Measurements from ENCODE around the gene PRAMEF1. TPM values are rescaled to one million over a fixed set of nuclear protein-coding genes. Genes with fewer than 3 reads are reported as not detected.

PRAMEF1 gene
- total RNA-seq, 2 experiments from 2014 or later: not detected

DNA sequence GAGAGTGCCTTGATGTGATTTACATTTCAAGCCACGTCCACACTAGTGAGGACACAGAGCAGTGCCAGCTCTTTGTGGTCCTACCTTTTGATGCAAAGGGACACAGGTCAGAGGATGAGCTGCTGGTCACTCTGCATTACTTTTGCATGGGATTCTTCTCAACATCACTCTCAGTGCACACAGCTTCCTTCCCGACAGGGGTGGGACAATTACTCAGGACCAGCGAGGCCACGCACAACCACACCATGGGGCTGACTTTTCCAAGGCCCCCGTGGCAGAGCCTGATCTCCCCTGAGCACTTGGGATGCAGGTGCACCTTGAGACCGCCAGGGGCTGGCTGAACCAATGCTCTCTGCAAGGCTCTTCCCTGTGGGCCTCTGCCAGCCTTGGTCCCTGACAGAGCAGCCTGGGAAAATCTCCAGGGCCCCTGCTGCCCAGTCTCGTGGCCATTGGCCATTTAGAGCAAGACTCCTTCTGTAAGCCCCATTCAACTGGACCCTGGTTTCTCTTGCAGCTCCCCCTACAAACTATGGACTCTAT lies 30.9 kb upstream of the PRAMEF1 start:
- Histone ChIP-seq H3K9me2 (ENCODE audit: insufficient read depth, low read length) (no peaks in the 10 kb centered on the region), H3K27ac (ENCODE audit: low read depth, low read length, poor library complexity, severe bottlenecking) (no peak overlapping the region), H3K4me1 (ENCODE audit: insufficient read depth, low read length, poor library complexity, severe bottlenecking) (no peaks in the 10 kb centered on the region), H4K20me1 (ENCODE audit: insufficient read depth, low read length) (no peaks in the 10 kb centered on the region), H3K4me3 (ENCODE audit: low read depth, low read length, poor library complexity, severe bottlenecking) (no peak overlapping the region), H3K4me2 (ENCODE audit: low read length) (no peak overlapping the region), H3K9me3 (ENCODE audit: low read length) (no peaks in the 10 kb centered on the region), H2AFZ (ENCODE audit: low read length) (no peak overlapping the region), H3K36me3 (ENCODE audit: insufficient read depth, low read length) (no peaks in the 10 kb centered on the region), H3K79me2 (ENCODE audit: insufficient read depth, low read depth, low read length) (no peaks in the 10 kb centered on the region)
- intact Hi-C loops (cut with micrococcal nuclease; ENCODE audit: unreplicated experiment): no loop called here
- POLR2A ChIA-PET: no interaction called here
- no peak for DNase-seq (ENCODE audit: low spot score)
- TF ChIP-seq EZH2phosphoT487 (IDR thresholded peaks at IDR 0.05; ENCODE audit: borderline replicate concordance, low read depth, low read length): no peak
- TF ChIP-seq, protein P1, sequence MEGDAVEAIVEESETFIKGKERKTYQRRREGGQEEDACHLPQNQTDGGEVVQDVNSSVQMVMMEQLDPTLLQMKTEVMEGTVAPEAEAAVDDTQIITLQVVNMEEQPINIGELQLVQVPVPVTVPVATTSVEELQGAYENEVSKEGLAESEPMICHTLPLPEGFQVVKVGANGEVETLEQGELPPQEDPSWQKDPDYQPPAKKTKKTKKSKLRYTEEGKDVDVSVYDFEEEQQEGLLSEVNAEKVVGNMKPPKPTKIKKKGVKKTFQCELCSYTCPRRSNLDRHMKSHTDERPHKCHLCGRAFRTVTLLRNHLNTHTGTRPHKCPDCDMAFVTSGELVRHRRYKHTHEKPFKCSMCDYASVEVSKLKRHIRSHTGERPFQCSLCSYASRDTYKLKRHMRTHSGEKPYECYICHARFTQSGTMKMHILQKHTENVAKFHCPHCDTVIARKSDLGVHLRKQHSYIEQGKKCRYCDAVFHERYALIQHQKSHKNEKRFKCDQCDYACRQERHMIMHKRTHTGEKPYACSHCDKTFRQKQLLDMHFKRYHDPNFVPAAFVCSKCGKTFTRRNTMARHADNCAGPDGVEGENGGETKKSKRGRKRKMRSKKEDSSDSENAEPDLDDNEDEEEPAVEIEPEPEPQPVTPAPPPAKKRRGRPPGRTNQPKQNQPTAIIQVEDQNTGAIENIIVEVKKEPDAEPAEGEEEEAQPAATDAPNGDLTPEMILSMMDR (conservative IDR thresholded peaks at IDR 0.05; ENCODE audit: low read length): peak; percentile 27; the same call in 1 of the 2 replicates
- CTCF ChIA-PET (ENCODE audit: unreplicated experiment): no interaction called here
- BruUV-seq (replicated peaks): no TSS peak

DNA sequence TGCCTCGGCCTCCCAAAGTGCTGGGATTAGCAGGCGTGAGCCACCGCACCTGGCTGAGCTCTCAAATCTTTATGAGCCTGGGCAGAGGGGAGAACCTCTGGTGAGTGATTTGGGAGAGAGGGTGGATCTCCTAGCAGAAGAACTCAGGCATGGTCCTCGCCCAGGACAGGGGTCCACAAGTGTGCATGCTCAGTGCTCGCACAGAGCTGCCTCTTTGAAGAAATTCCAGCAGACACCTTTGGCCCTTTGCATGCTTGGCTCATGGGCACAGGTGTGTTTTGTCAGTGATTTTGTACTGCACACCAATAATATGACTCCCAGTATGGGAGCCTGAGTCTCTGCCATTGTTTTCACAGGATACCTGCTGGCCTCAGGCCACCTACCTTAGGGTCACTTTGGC lies 29.4 kb upstream of the PRAMEF1 start:
- Histone ChIP-seq H4K20me1 (ENCODE audit: insufficient read depth, low read length) (no peaks in the 10 kb centered on the region), H3K4me1 (ENCODE audit: insufficient read depth, low read length, poor library complexity, severe bottlenecking) (no peaks in the 10 kb centered on the region), H3K36me3 (ENCODE audit: insufficient read depth, low read length) (no peaks in the 10 kb centered on the region), H3K27ac (ENCODE audit: low read depth, low read length, poor library complexity, severe bottlenecking) (no peak overlapping the region), H3K4me2 (ENCODE audit: low read length) (no peak overlapping the region), H2AFZ (ENCODE audit: low read length) (no peak overlapping the region), H3K79me2 (ENCODE audit: insufficient read depth, low read depth, low read length) (no peaks in the 10 kb centered on the region), H3K4me3 (ENCODE audit: low read depth, low read length, poor library complexity, severe bottlenecking) (no peak overlapping the region), H3K9me2 (ENCODE audit: insufficient read depth, low read length) (no peaks in the 10 kb centered on the region), H3K9me3 (ENCODE audit: low read length) (no peaks in the 10 kb centered on the region)
- ChIA-PET CTCF (ENCODE audit: unreplicated experiment) (no interaction called here), POLR2A (no interaction called here)
- no peak for DNase-seq (ENCODE audit: low spot score)
- intact Hi-C loops (cut with micrococcal nuclease; ENCODE audit: unreplicated experiment): no loop called here
- no TSS peak for BruUV-seq (replicated peaks)
- TF ChIP-seq EZH2phosphoT487 (IDR thresholded peaks at IDR 0.05; ENCODE audit: borderline replicate concordance, low read depth, low read length): no peak
- TF ChIP-seq, protein P1 (conservative IDR thresholded peaks at IDR 0.05; ENCODE audit: low read length): no peak

DNA sequence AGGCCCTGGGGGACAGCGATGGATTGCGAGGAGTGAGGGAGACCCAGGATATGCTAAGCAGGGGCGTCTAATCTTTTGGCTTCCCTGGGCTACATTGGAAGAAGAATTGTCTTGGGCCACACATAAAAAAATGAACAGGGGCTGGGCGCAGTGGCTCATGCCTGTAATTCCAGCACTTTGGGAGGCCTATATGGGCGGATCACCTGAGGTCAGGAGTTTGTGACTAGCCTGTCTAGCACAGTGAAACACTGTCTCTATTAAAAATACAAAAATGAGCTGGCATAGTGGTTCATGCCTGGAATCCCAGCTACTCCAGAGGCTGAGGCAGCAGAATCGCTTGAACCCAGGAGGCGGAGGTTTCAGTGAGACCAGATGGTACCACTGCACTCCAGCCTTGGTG lies 28.4 kb upstream of the PRAMEF1 start:
- Histone ChIP-seq H3K4me2 (ENCODE audit: low read length) (no peak overlapping the region), H3K36me3 (ENCODE audit: insufficient read depth, low read length) (no peaks in the 10 kb centered on the region), H3K4me3 (ENCODE audit: low read depth, low read length, poor library complexity, severe bottlenecking) (no peak overlapping the region), H2AFZ (ENCODE audit: low read length) (no peak overlapping the region), H3K9me3 (ENCODE audit: low read length) (no peaks in the 10 kb centered on the region), H3K79me2 (ENCODE audit: insufficient read depth, low read depth, low read length) (no peaks in the 10 kb centered on the region), H3K27ac (ENCODE audit: low read depth, low read length, poor library complexity, severe bottlenecking) (no peak overlapping the region), H3K4me1 (ENCODE audit: insufficient read depth, low read length, poor library complexity, severe bottlenecking) (no peaks in the 10 kb centered on the region), H4K20me1 (ENCODE audit: insufficient read depth, low read length) (no peaks in the 10 kb centered on the region), H3K9me2 (ENCODE audit: insufficient read depth, low read length) (no peaks in the 10 kb centered on the region)
- intact Hi-C loops (cut with micrococcal nuclease; ENCODE audit: unreplicated experiment): no loop called here
- DNase-seq (ENCODE audit: low spot score): no peak
- no TSS peak for BruUV-seq (replicated peaks)
- POLR2A ChIA-PET: no interaction called here
- TF ChIP-seq EZH2phosphoT487 (IDR thresholded peaks at IDR 0.05; ENCODE audit: borderline replicate concordance, low read depth, low read length): no peak
- TF ChIP-seq, protein P1 (conservative IDR thresholded peaks at IDR 0.05; ENCODE audit: low read length): no peak
- CTCF ChIA-PET (ENCODE audit: unreplicated experiment): no interaction called here

Measured in OCI-LY7 (cell line).